ENCODE measurements around the gene VASH1. TPM values are rescaled to one million over a fixed set of nuclear protein-coding genes. Genes with fewer than 3 reads are reported as not detected.

Gene VASH1
- total RNA-seq, 2 experiments from 2014 or later: 1.7 to 2.2 TPM

GRCh38 chr14:76832503-76832988 lies 71.3 kb downstream of the VASH1 start:
- Mint-ChIP-seq H3K27ac (no peak overlapping the region), H3K4me1 (ENCODE audit: low read depth) (no peaks in the 10 kb centered on the region), H3K9me3 (no peaks in the 10 kb centered on the region), H3K4me3 (no peak overlapping the region), H3K27me3 (peaks cover 2% of the 10 kb centered on the region), H3K36me3 (ENCODE audit: low read depth) (no peaks in the 10 kb centered on the region)
- ATAC-seq (no peak), DNase-seq (no peak)
- TF ChIP-seq, protein P1, sequence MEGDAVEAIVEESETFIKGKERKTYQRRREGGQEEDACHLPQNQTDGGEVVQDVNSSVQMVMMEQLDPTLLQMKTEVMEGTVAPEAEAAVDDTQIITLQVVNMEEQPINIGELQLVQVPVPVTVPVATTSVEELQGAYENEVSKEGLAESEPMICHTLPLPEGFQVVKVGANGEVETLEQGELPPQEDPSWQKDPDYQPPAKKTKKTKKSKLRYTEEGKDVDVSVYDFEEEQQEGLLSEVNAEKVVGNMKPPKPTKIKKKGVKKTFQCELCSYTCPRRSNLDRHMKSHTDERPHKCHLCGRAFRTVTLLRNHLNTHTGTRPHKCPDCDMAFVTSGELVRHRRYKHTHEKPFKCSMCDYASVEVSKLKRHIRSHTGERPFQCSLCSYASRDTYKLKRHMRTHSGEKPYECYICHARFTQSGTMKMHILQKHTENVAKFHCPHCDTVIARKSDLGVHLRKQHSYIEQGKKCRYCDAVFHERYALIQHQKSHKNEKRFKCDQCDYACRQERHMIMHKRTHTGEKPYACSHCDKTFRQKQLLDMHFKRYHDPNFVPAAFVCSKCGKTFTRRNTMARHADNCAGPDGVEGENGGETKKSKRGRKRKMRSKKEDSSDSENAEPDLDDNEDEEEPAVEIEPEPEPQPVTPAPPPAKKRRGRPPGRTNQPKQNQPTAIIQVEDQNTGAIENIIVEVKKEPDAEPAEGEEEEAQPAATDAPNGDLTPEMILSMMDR (IDR thresholded peaks at IDR 0.05): no peak
- intact Hi-C loops (cut with micrococcal nuclease): no loop called here
- ChIA-PET POLR2A (interaction anchor here (1.2 kb wide), 1 partner anchor 14 kb away, joined by 3 read pairs; no protein-coding TSS in a partner anchor), CTCF (interaction anchor here (1.4 kb wide), 1 partner anchor 44 kb away, joined by 3 read pairs; no protein-coding TSS in a partner anchor)

Other genes with a start within 250 kb of the VASH1 start
- 10 to 100 TPM; 16.5 to 21.5 TPM for gene ANGEL1, start 51.4 kb downstream of the VASH1 start, total RNA-seq
- not detected for gene LRRC74A, start 64.9 kb downstream of the VASH1 start, total RNA-seq

Data from activated CD8-positive, alpha-beta T cell treated with anti-CD3 and anti-CD28 coated beads for 36 hours (primary cell).